HepG2 (cell line): ENCODE results near the gene PHLPP2.

Source experiments
- GABPA ChIP-seq, 2 experiments: IDR thresholded peaks; 2 replicates each; pipeline ENCODE4 v1.6.1; 2011 to 2016; ENCODE audit warnings: low read depth in 2 of 2, low read length in 1 of 2, missing biosample characterization in 1 of 2, missing genetic modification characterization in 1 of 2
- MEF2D ChIP-seq: sonication (generic); formaldehyde crosslinking; IDR thresholded peaks from 2 replicates; pipeline ENCODE4 v1.5.1; 2020; ENCODE audit warnings: mild to moderate bottlenecking, missing genetic modification reagents
- MXI1 ChIP-seq: IDR thresholded peaks from 3 replicates; pipeline ENCODE4 v1.6.1; 2012; ENCODE audit warnings: low read depth, low read length, inconsistent platforms, borderline replicate concordance
- NFE2L1 ChIP-seq: sonication (generic); formaldehyde crosslinking; IDR thresholded peaks from 2 replicates; pipeline ENCODE4 v1.4.0; 2020; ENCODE audit warnings: missing genetic modification reagents, mild to moderate bottlenecking, borderline replicate concordance
- SAFB2 ChIP-seq: sonication (generic); formaldehyde crosslinking; IDR thresholded peaks from 2 replicates; pipeline ENCODE4 v1.5.1; 2020; ENCODE audit warnings: missing genetic modification reagents, low read depth, mild to moderate bottlenecking, borderline replicate concordance
- ZNF207 ChIP-seq: fragments of 450-650 bp; IDR thresholded peaks from 2 replicates; pipeline ENCODE4 v1.6.1; 2016; ENCODE audit warnings: antibody characterized with exemption, borderline replicate concordance
- ZNF24 ChIP-seq: fragments of 450-650 bp; IDR thresholded peaks from 2 replicates; pipeline ENCODE4 v1.6.1; 2017; ENCODE audit warnings: antibody characterized with exemption, mild to moderate bottlenecking
- TF ChIP-seq, protein P1 (sequence below): sonication (generic); formaldehyde crosslinking; IDR thresholded peaks from 2 replicates; pipeline ENCODE4 v1.4.0; 2020; ENCODE audit warnings: missing genetic modification reagents
- TF ChIP-seq, protein P2 (sequence below): IDR thresholded peaks from 2 replicates; pipeline ENCODE4 v1.6.1; 2012; ENCODE audit warnings: inconsistent platforms
- TF ChIP-seq, protein P3 (sequence below): sonication (generic); formaldehyde crosslinking; IDR thresholded peaks from 2 replicates; pipeline ENCODE4 v1.5.0; 2020; ENCODE audit warnings: mild to moderate bottlenecking, missing genetic modification reagents, moderate library complexity

DNA sequence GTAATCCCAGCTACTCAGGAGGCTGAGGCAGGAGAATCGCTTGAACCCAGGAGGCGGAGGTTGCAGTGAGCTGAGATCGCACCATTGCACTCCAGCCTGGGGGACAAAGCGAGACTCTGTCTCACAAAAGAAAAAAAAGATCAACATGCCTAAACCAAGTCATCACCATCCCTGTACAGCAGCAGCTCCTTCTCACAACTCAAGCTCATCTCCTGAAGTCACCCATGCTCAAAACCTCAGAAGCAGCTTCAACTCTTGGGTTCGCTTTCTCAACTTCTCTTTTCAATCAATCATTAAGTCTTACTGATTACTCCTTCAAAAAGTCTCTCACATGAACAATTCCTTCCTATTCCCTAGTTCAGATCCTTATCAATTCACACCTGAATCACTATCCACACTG, 31.3 kb downstream of the PHLPP2 start:
- TF ChIP-seq, protein P1, sequence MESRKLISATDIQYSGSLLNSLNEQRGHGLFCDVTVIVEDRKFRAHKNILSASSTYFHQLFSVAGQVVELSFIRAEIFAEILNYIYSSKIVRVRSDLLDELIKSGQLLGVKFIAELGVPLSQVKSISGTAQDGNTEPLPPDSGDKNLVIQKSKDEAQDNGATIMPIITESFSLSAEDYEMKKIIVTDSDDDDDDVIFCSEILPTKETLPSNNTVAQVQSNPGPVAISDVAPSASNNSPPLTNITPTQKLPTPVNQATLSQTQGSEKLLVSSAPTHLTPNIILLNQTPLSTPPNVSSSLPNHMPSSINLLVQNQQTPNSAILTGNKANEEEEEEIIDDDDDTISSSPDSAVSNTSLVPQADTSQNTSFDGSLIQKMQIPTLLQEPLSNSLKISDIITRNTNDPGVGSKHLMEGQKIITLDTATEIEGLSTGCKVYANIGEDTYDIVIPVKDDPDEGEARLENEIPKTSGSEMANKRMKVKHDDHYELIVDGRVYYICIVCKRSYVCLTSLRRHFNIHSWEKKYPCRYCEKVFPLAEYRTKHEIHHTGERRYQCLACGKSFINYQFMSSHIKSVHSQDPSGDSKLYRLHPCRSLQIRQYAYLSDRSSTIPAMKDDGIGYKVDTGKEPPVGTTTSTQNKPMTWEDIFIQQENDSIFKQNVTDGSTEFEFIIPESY (CRISPR knock-in tag), result no peak
- TF ChIP-seq, protein P2, sequence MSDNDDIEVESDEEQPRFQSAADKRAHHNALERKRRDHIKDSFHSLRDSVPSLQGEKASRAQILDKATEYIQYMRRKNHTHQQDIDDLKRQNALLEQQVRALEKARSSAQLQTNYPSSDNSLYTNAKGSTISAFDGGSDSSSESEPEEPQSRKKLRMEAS, result no peak
- TF ChIP-seq GABPA (IDR thresholded peaks at IDR 0.05; ENCODE audit: low read depth, low read length) (no peak), GABPA (CRISPR knock-in tag; IDR thresholded peaks at IDR 0.05; ENCODE audit: low read depth) (no peak), MEF2D (CRISPR knock-in tag) (no peak), MXI1 (no peak), ZNF24 (no peak), NFE2L1 (no peak), SAFB2 (CRISPR knock-in tag) (no peak), ZNF207 (no peak)
- TF ChIP-seq, protein P3, sequence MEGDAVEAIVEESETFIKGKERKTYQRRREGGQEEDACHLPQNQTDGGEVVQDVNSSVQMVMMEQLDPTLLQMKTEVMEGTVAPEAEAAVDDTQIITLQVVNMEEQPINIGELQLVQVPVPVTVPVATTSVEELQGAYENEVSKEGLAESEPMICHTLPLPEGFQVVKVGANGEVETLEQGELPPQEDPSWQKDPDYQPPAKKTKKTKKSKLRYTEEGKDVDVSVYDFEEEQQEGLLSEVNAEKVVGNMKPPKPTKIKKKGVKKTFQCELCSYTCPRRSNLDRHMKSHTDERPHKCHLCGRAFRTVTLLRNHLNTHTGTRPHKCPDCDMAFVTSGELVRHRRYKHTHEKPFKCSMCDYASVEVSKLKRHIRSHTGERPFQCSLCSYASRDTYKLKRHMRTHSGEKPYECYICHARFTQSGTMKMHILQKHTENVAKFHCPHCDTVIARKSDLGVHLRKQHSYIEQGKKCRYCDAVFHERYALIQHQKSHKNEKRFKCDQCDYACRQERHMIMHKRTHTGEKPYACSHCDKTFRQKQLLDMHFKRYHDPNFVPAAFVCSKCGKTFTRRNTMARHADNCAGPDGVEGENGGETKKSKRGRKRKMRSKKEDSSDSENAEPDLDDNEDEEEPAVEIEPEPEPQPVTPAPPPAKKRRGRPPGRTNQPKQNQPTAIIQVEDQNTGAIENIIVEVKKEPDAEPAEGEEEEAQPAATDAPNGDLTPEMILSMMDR (CRISPR knock-in tag), result no peak
